Psoas muscle (tissue), 8 donors: ENCODE measurements around the gene PEX5L. TPM values are rescaled to one million over a fixed set of nuclear protein-coding genes. Genes with fewer than 3 reads are reported as not detected.
A peak's percentile ranks its signal among the peaks of the same experiment; 100 is the strongest.

Experiments used
- ATAC-seq, 4 donors: fragments of 200-7000 bp; cut with Tn5 transposase; one replicate each; pipeline ENCODE4 v1.9.1; 2020; ENCODE audit warnings: moderate library complexity in 3 of 4, mild to moderate bottlenecking in 2 of 4
- DNase-seq, 2 donors: peaks; one replicate each; pipeline ENCODE4 v3.0.0-alpha.2; 2020
- H3K27ac ChIP-seq: fragments of 200-600 bp; one replicate; pipeline ENCODE4 v1.8.0; 2022
- H3K27me3 ChIP-seq, 3 donors: fragments of 200-600 bp in 1 of 3; one replicate each; pipeline versions ENCODE4 v1.6.1 to v1.8.0; 2013 to 2022; ENCODE audit warnings: low read length in 2 of 3, mild to moderate bottlenecking in 2 of 3, moderate library complexity in 1 of 3; ENCODE audit not compliant: insufficient read depth in 3 of 3
- H3K36me3 ChIP-seq, 2 donors: fragments of 200-600 bp in 1 of 2; one replicate each; pipeline versions ENCODE4 v1.6.1 to v1.8.0; 2013 to 2022; ENCODE audit warnings: low read depth in 1 of 2, mild to moderate bottlenecking in 1 of 2, moderate library complexity in 1 of 2; ENCODE audit not compliant: insufficient read depth in 1 of 2
- H3K4me1 ChIP-seq: fragments of 200-600 bp; one replicate; pipeline ENCODE4 v1.8.0; 2022
- H3K4me3 ChIP-seq: fragments of 200-600 bp; one replicate; pipeline ENCODE4 v1.8.0; 2022; ENCODE audit warnings: mild to moderate bottlenecking
- H3K9me3 ChIP-seq: fragments of 200-600 bp; one replicate; pipeline ENCODE4 v1.8.0; 2022
- CTCF ChIP-seq: fragments of 200-600 bp; IDR thresholded peaks from one replicate; pipeline ENCODE4 v1.8.0; 2022; ENCODE audit warnings: antibody characterized with exemption
- WGBS, 3 donors: extraction: QIAGEN DNeasy Blood & Tissue Kit; methylation state at CpG; one replicate each; pipeline versions ENCODE4 v1.1.6 to v1.1.7; 2013; 5-methylcytosine and 5-hydroxymethylcytosine counted together
- intact Hi-C, 2 donors: fragments of 100-400 bp; cut with DNase I; formaldehyde crosslinking; loops; one replicate each; pipeline versions ENCODE4 v1.11.0 to v1.14.2; 2022
- polyA plus RNA-seq, 3 donors: library from polyadenylated mRNA; stranded (reverse); fragments of 200-250 nt; gene quantifications; one replicate each; pipeline ENCODE4 v1.2.3, GENCODE V29; 2013
- total RNA-seq, 4 donors: library from RNA; stranded (reverse); fragmentation: NEBNext Ultra II Directional in 2 of 4; extraction: Animal tissue kit (Norgen Biotek cat#: 25700) in 2 of 4; gene quantifications; one replicate each; pipeline versions ENCODE4 v1.2.1 to v1.2.4, GENCODE V29; 2021 to 2023
- donor health status: healthy with polysubstance abuse.
- donor health status: DM: no; HTN: no; CAD: no; lungs with moderate emphysema.
- donor health status: Bipolar disorder and iron deficiency.
- donor health status: healthy.
- donor health status: DM: yes; HTN: yes; CAD: no.
- donor health status: DM: no; HTN: no; CAD: no.
- donor health status: DM: no; HTN: no; CAD: no.
- donor health status: DM: yes; HTN: yes; CAD: no.

The PEX5L gene
- total and polyA plus RNA-seq, 7 donors = 0.14 TPM; not detected in 6

GRCh38 chr3:179769411-179770247, 267.1 kb downstream of the PEX5L start:
- Histone ChIP-seq H3K4me3 (no peak overlapping the region), H3K27ac (no peak overlapping the region), H3K27me3 (no peaks in the 10 kb centered on the region), H3K9me3 (no peaks in the 10 kb centered on the region), H3K36me3 (peaks cover 7 to 99% of the 10 kb centered on the region in 2 donors), H3K4me1 (no peaks in the 10 kb centered on the region)
- no peak for TF ChIP-seq CTCF
- ATAC-seq (no peak), DNase-seq (no peak)
- intact Hi-C loops = no loop called here
- 60 to 64% (median 64%) methylated on average over 9 of the region's 9 CpGs for WGBS, 3 donors

GRCh38 chr3:179768080-179768479, 268.7 kb downstream of the PEX5L start:
- WGBS, 3 donors = 47 to 54% (median 50%) methylated on average over 3 of the region's 3 CpGs
- ATAC-seq (no peak), DNase-seq (no peak)
- H3K27me3 ChIP-seq = no peaks in the 10 kb centered on the region
- H3K4me1 ChIP-seq = no peaks in the 10 kb centered on the region
- H3K36me3 ChIP-seq = peaks cover 9 to 100% of the 10 kb centered on the region in 2 donors
- H3K9me3 ChIP-seq = no peaks in the 10 kb centered on the region
- intact Hi-C loops = no loop called here
- peak; percentile 16 for TF ChIP-seq CTCF
- H3K27ac ChIP-seq = no peak overlapping the region
- no peak overlapping the region for H3K4me3 ChIP-seq

- WGBS, 3 donors = 89 to 93% (median 91%) methylated on average over 4 of the region's 4 CpGs
- Histone ChIP-seq H3K9me3 (no peaks in the 10 kb centered on the region), H3K27ac (no peak overlapping the region), H3K27me3 (no peaks in the 10 kb centered on the region), H3K4me1 (no peaks in the 10 kb centered on the region), H3K36me3 (peaks cover 9 to 100% of the 10 kb centered on the region in 2 donors), H3K4me3 (no peak overlapping the region)
- ATAC-seq = no peak
- DNase-seq = no peak
- intact Hi-C loops = no loop called here
- TF ChIP-seq CTCF = no peak
These were observed 270.2 kb downstream of the PEX5L start for GRCh38 chr3:179766416-179767133.

GRCh38 chr3:179765396-179765795, 271.3 kb downstream of the PEX5L start:
- TF ChIP-seq CTCF = no peak
- ATAC-seq (no peak), DNase-seq (no peak)
- Histone ChIP-seq H3K27me3 (no peaks in the 10 kb centered on the region), H3K27ac (no peak overlapping the region), H3K36me3 (peaks cover 9 to 100% of the 10 kb centered on the region in 2 donors), H3K9me3 (no peaks in the 10 kb centered on the region), H3K4me1 (no peaks in the 10 kb centered on the region), H3K4me3 (no peak overlapping the region)
- intact Hi-C loops = no loop called here
- WGBS, 3 donors = 36 to 66% (median 37%) methylated on average over 2 of the region's 2 CpGs
